HL-60 (cell line): ENCODE data around the gene FARS2.

Experiments
- CTCF ChIP-seq: IDR thresholded peaks from one replicate; pipeline ENCODE4 v1.5.1; 2011; ENCODE audit warnings: low read length, control low read depth, inconsistent platforms; ENCODE audit not compliant: insufficient read depth
- GABPA ChIP-seq: IDR thresholded peaks from 2 replicates; pipeline ENCODE4 v1.6.1; 2012; ENCODE audit warnings: low read depth
- POLR2AphosphoS5 ChIP-seq: IDR thresholded peaks from 2 replicates; pipeline ENCODE4 v1.6.1; 2012; ENCODE audit warnings: low read depth
- REST ChIP-seq: IDR thresholded peaks from 2 replicates; pipeline ENCODE4 v1.6.1; 2012; ENCODE audit warnings: low read depth; ENCODE audit not compliant: insufficient replicate concordance
- SPI1 ChIP-seq: IDR thresholded peaks from 2 replicates; pipeline ENCODE4 v1.6.1; 2012; ENCODE audit warnings: low read depth, mild to moderate bottlenecking, borderline replicate concordance

- no peak for TF ChIP-seq CTCF
- no peak for TF ChIP-seq REST
- no peak for TF ChIP-seq POLR2AphosphoS5
- no peak for TF ChIP-seq SPI1
- no peak for TF ChIP-seq GABPA
These were observed 16.7 kb downstream of the FARS2 start for GRCh38 chr6:5278047-5278446.
